Upper lobe of left lung (tissue), 6 donors: ENCODE data around the gene NSUN2. TPM values are rescaled to one million over a fixed set of nuclear protein-coding genes. Genes with fewer than 3 reads are reported as not detected.
A peak's percentile ranks its signal among the peaks of the same experiment; 100 is the strongest.

Source experiments
- ATAC-seq, 2 donors: fragments of 200-7000 bp; cut with Tn5 transposase; one replicate each; pipeline ENCODE4 v1.9.1; 2022; ENCODE audit warnings: mild to moderate bottlenecking in 2 of 2, moderate library complexity in 2 of 2; ENCODE audit not compliant: low FRiP score in 2 of 2
- DNase-seq, 2 donors: peaks; one replicate each; pipeline ENCODE4 v3.0.0-alpha.2; 2019 to 2020
- H3K27ac ChIP-seq, 4 donors: fragments of 200-600 bp; sonication (generic); one replicate each; pipeline ENCODE4 v1.5.1; 2016 to 2019
- H3K27me3 ChIP-seq, 4 donors: fragments of 200-600 bp; sonication (generic); one replicate each; pipeline ENCODE4 v1.5.1; 2017 to 2019
- H3K36me3 ChIP-seq, 4 donors: fragments of 200-600 bp; sonication (generic); one replicate each; pipeline ENCODE4 v1.5.1; 2016 to 2019
- H3K4me1 ChIP-seq, 4 donors: fragments of 200-600 bp; sonication (generic); one replicate each; pipeline ENCODE4 v1.5.1; 2018 to 2019
- H3K4me3 ChIP-seq, 4 donors: fragments of 200-600 bp; sonication (generic); one replicate each; pipeline ENCODE4 v1.5.1; 2017 to 2019; ENCODE audit warnings: mild to moderate bottlenecking in 2 of 4, moderate library complexity in 1 of 4
- H3K9me3 ChIP-seq, 4 donors: fragments of 200-600 bp; sonication (generic); one replicate each; pipeline ENCODE4 v1.5.1; 2018 to 2019
- EP300 ChIP-seq, 4 donors: sonication (generic); formaldehyde crosslinking; IDR thresholded peaks; one replicate each; pipeline ENCODE4 v1.5.1; 2017; ENCODE audit warnings: antibody characterized with exemption in 4 of 4, control low read depth in 2 of 4
- POLR2A ChIP-seq, 4 donors: fragments of 450-650 bp; IDR thresholded peaks; one replicate each; pipeline ENCODE4 v1.5.1; 2016 to 2017; ENCODE audit warnings: antibody characterized with exemption in 4 of 4, mild to moderate bottlenecking in 2 of 4
- POLR2AphosphoS5 ChIP-seq, 2 donors: sonication (generic); formaldehyde crosslinking; IDR thresholded peaks; one replicate each; pipeline ENCODE4 v1.5.1; 2017; ENCODE audit warnings: antibody characterized with exemption in 2 of 2
- WGBS, 2 donors: methylation state at CpG; one replicate each; pipeline ENCODE4 v1.1.5; 2017 to 2018; 5-methylcytosine and 5-hydroxymethylcytosine counted together
- total RNA-seq, 6 donors: library from RNA; depleted of rRNA in 4 of 6; stranded (reverse); fragments of >200 nt in 4 of 6; gene quantifications; one replicate each; pipeline versions ENCODE4 v1.1.0 to v1.2.1, GENCODE V29; 2016 to 2021
- TF ChIP-seq, protein P1 (sequence below), 6 experiments: fragments of 450-650 bp in 4 of 6; fragments of 200-600 bp in 2 of 6; sonication (generic) in 2 of 6; IDR thresholded peaks; one replicate each; pipeline ENCODE4 v1.5.1; 2016 to 2019; ENCODE audit warnings: antibody characterized with exemption in 6 of 6
- donor health status: DM: no; HTN: no; CAD: no; lungs with moderate emphysema.
- donor health status: DM: no; HTN: yes; CAD: no; lungs with severe emphysema.

The NSUN2 gene
- 10 to 100 TPM; 41.9 to 92.2 (median 52.2) TPM for total RNA-seq

- H3K4me1 ChIP-seq: peaks cover 22 to 34% (median 26%) of the 10 kb centered on the region in 4 donors
- no peaks in the 10 kb centered on the region for H3K9me3 ChIP-seq
- WGBS, 2 donors: 0% methylated on average over 4 to 54 of the region's 66 CpGs
- ATAC-seq: peak; percentile 97 to 99
- TF ChIP-seq, protein P1, sequence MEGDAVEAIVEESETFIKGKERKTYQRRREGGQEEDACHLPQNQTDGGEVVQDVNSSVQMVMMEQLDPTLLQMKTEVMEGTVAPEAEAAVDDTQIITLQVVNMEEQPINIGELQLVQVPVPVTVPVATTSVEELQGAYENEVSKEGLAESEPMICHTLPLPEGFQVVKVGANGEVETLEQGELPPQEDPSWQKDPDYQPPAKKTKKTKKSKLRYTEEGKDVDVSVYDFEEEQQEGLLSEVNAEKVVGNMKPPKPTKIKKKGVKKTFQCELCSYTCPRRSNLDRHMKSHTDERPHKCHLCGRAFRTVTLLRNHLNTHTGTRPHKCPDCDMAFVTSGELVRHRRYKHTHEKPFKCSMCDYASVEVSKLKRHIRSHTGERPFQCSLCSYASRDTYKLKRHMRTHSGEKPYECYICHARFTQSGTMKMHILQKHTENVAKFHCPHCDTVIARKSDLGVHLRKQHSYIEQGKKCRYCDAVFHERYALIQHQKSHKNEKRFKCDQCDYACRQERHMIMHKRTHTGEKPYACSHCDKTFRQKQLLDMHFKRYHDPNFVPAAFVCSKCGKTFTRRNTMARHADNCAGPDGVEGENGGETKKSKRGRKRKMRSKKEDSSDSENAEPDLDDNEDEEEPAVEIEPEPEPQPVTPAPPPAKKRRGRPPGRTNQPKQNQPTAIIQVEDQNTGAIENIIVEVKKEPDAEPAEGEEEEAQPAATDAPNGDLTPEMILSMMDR (IDR thresholded peaks at IDR 0.05): peak in 1 of 6 experiments; percentile 9
- peak in 2 of 4 donors; percentile 65 to 69 for TF ChIP-seq POLR2A (IDR thresholded peaks at IDR 0.05)
- TF ChIP-seq EP300 (IDR thresholded peaks at IDR 0.05): no peak
- peak; percentile 42 to 86 for TF ChIP-seq POLR2AphosphoS5 (IDR thresholded peaks at IDR 0.05)
- peaks cover 4 to 33% (median 14%) of the 10 kb centered on the region in 4 donors for H3K36me3 ChIP-seq
- H3K4me3 ChIP-seq: peak within 1 kb of the TSS; percentile 75 to 97 (median 93)
- peak; percentile 96 to 99 for DNase-seq
- peak within 1 kb of the TSS; percentile 84 to 96 (median 94) for H3K27ac ChIP-seq
- no peaks in the 10 kb centered on the region for H3K27me3 ChIP-seq
Observed at GRCh38 chr5:6632888-6633468, at the start of gene NSUN2, which contains the start of gene SRD5A1. NSUN2 (minus strand) TSS chr5:6633044; CDS start chr5:6632979, 65 bp downstream. SRD5A1 (plus strand) TSS chr5:6633440; CDS start chr5:6633577, 137 bp downstream.

DNA sequence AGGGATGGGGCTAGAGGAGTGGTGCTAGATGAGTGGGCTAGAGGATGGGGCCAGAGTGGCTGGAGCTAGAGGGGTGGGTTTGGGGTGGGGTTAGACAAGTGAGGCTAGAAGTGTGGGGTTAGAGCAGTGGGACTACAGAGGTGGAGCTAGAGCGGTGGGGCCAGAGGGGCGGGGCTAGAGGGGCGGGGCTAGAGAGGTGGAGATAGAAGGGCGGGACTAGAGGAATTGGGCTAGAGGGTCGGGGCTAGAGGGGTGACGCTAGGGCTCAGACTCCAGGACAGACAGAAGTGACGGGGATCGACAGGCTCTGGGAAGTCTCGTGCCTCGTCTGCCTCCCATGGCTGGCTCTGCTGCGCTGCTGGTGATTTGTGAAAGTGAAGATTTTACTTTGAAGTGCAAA, 49.4 kb upstream of the NSUN2 start:
- Histone ChIP-seq H3K4me3 (no peak overlapping the region), H3K36me3 (no peaks in the 10 kb centered on the region), H3K27ac (no peak overlapping the region), H3K27me3 (no peaks in the 10 kb centered on the region), H3K9me3 (no peaks in the 10 kb centered on the region), H3K4me1 (peaks cover 0 to 6% (median 3%) of the 10 kb centered on the region in 4 donors)
- WGBS, 2 donors: 58 to 62% methylated on average over 11 of the region's 11 CpGs
- TF ChIP-seq, protein P1 (IDR thresholded peaks at IDR 0.05): no peak
- TF ChIP-seq POLR2A (IDR thresholded peaks at IDR 0.05) (no peak), EP300 (IDR thresholded peaks at IDR 0.05) (no peak), POLR2AphosphoS5 (IDR thresholded peaks at IDR 0.05) (no peak)
- no peak for DNase-seq
- no peak for ATAC-seq

- no peak overlapping the region for H3K4me3 ChIP-seq
- DNase-seq: no peak
- ATAC-seq: no peak
Observed at GRCh38 chr5:6681682-6682081, 48.8 kb upstream of the NSUN2 start.

DNA sequence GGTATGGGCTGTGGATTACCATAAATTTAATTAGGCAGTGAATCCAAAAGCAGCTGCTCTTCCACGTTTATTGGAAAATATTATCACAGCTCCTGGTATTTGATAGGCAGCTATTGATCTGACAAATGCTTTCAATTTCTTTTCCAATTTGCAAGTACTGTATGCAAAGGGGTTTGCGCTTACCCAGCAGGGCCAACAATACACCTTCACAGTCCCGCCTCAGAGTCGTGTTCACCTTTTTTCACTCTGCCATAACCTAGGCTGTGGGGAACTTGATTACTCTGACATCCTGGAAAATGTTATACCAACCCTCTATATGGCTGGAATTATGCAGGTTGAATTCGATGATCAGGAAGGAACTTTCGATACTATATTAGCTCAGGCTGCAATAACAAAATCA, 48.1 kb upstream of the NSUN2 start:
- no peak for ATAC-seq
- TF ChIP-seq POLR2AphosphoS5 (IDR thresholded peaks at IDR 0.05): no peak
- TF ChIP-seq POLR2A (IDR thresholded peaks at IDR 0.05): no peak
- no peak for TF ChIP-seq EP300 (IDR thresholded peaks at IDR 0.05)
- TF ChIP-seq, protein P1 (IDR thresholded peaks at IDR 0.05): no peak
- Histone ChIP-seq H3K36me3 (no peaks in the 10 kb centered on the region), H3K9me3 (no peaks in the 10 kb centered on the region), H3K27ac (no peak overlapping the region), H3K4me3 (no peak overlapping the region), H3K27me3 (no peaks in the 10 kb centered on the region), H3K4me1 (no peaks in the 10 kb centered on the region)
- 65% methylated on average over 6 of the region's 6 CpGs for WGBS, 2 donors
- no peak for DNase-seq

More at GRCh38 chr5:6681682-6682081, 48.8 kb upstream of the NSUN2 start:
- Histone ChIP-seq H3K27ac (no peak overlapping the region), H3K36me3 (no peaks in the 10 kb centered on the region), H3K9me3 (no peaks in the 10 kb centered on the region), H3K4me1 (peaks cover 0 to under 1% (median under 1%) of the 10 kb centered on the region in 4 donors), H3K27me3 (no peaks in the 10 kb centered on the region)
- WGBS, 2 donors: 40 to 92% methylated on average over 2 of the region's 2 CpGs
- TF ChIP-seq, protein P1 (IDR thresholded peaks at IDR 0.05): no peak
- TF ChIP-seq POLR2A (IDR thresholded peaks at IDR 0.05): no peak
- no peak for TF ChIP-seq POLR2AphosphoS5 (IDR thresholded peaks at IDR 0.05)
- TF ChIP-seq EP300 (IDR thresholded peaks at IDR 0.05): no peak

DNA sequence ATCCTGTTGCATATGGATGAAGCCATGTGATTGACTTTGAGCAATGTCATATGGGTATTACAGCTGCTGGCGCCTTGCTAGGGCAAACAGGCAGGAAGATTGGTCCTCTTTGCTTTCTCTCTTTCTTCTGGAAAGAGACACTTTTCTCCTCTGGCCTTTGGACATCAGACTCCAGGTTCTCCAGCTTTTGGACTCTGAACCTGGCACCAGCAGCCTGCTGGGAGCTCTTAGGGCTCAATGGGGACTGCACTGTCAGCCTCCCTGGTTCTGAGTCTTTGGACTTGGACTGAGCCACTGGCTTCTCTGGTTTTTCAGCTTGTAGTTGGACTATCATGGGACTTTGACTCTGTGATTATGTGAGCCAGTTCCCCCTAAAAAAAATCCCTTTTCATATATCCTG, 45.5 kb upstream of the NSUN2 start:
- Histone ChIP-seq H3K4me3 (no peak overlapping the region), H3K36me3 (no peaks in the 10 kb centered on the region), H3K4me1 (no peaks in the 10 kb centered on the region), H3K9me3 (no peaks in the 10 kb centered on the region), H3K27ac (no peak overlapping the region), H3K27me3 (no peaks in the 10 kb centered on the region)
- ATAC-seq (no peak), DNase-seq (no peak)
- 88 to 100% methylated on average over 1 of the region's 1 CpG for WGBS, 2 donors
- TF ChIP-seq POLR2A (IDR thresholded peaks at IDR 0.05) (no peak), POLR2AphosphoS5 (IDR thresholded peaks at IDR 0.05) (no peak)
